ENCODE results near the gene LMO7. TPM values are rescaled to one million over a fixed set of nuclear protein-coding genes. Genes with fewer than 3 reads are reported as not detected.

LMO7 gene
- total RNA-seq, 1 experiment from 2014 or later, result 20.4 TPM

DNA sequence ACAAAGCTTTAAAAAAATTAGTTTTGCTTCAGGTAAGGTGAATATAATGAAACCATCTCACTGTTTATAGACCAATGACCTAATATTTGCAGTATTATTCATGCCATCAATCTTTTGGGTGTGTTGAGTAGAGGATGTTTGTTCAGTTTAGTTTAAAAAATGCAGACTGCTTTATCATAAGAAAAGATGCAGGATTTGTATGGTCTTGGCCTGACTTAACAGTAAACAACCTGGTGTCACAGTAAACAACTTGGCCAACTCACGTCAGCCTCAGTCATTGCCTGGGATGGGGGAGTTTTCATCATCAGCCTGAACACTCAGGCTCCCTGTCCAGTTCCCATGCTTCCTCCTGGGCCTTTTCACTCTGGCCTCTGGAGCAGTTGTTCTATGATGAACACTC, 55.1 kb downstream of the LMO7 start:
- Histone ChIP-seq H2AK5ac (ENCODE audit: insufficient read length, low read length) (no peak overlapping the region), H4K8ac (replicated peaks; ENCODE audit: insufficient read length, low read depth, low read length) (no peak overlapping the region), H3K79me2 (ENCODE audit: insufficient read depth, low read length) (no peaks in the 10 kb centered on the region), H3K14ac (ENCODE audit: insufficient read depth, low read length) (no peak overlapping the region), H3K4me2 (ENCODE audit: insufficient read depth, insufficient read length, low read length) (no peak overlapping the region), H3K79me1 (ENCODE audit: insufficient read depth, low read depth, low read length, poor library complexity, severe bottlenecking) (no peaks in the 10 kb centered on the region), H3K56ac (ENCODE audit: insufficient read length, low read depth, low read length) (no peak overlapping the region), H4K20me1 (ENCODE audit: control insufficient read depth, insufficient read depth, insufficient read length) (no peaks in the 10 kb centered on the region), H2BK120ac (ENCODE audit: low read depth, low read length, poor library complexity, severe bottlenecking) (no peak overlapping the region), H3T11ph (ENCODE audit: low read length) (no peak overlapping the region), H2BK12ac (ENCODE audit: insufficient read length, low read depth, low read length) (no peak overlapping the region), H2AFZ (ENCODE audit: low read length) (no peak overlapping the region), H3K27me3 (ENCODE audit: insufficient read depth, low read length) (no peaks in the 10 kb centered on the region), H3K23ac (ENCODE audit: insufficient read length, low read depth, low read length) (no peak overlapping the region), H4K91ac (ENCODE audit: insufficient read length, low read depth, low read length) (no peak overlapping the region), H3K4ac (ENCODE audit: low read depth, low read length) (no peak overlapping the region), H2BK15ac (ENCODE audit: low read depth, low read length) (no peak overlapping the region), H3K18ac (ENCODE audit: insufficient read length, low read depth, low read length) (no peak overlapping the region), H3K4me1 (ENCODE audit: insufficient read depth, low read length) (no peaks in the 10 kb centered on the region), H4K5ac (ENCODE audit: insufficient read length, low read depth, low read length) (no peak overlapping the region), H3K9me3 (ENCODE audit: control insufficient read depth, low read depth, low read length) (no peaks in the 10 kb centered on the region), H2BK5ac (ENCODE audit: insufficient read length, low read length) (no peak overlapping the region), H3K27ac (ENCODE audit: insufficient read length, low read depth, low read length) (no peak overlapping the region), H3K9ac (ENCODE audit: extremely low read depth, insufficient read length, low read length) (no peak overlapping the region), H3K23me2 (ENCODE audit: insufficient read length, low read depth, low read length, poor library complexity, severe bottlenecking) (no peaks in the 10 kb centered on the region), H2BK20ac (ENCODE audit: low read depth, low read length, poor library complexity, severe bottlenecking) (no peak overlapping the region)
- Mint-ChIP-seq H3K27ac (no peak overlapping the region), H3K9me3 (no peaks in the 10 kb centered on the region), H3K4me3 (no peak overlapping the region), H3K4me1 (peaks cover 9 to 19% of the 10 kb centered on the region in 2 experiments), H3K27me3 (ENCODE audit: low read depth) (no peaks in the 10 kb centered on the region), H3K36me3 (ENCODE audit: insufficient read depth in 1 of 3, low read depth in 3 of 3) (peaks cover 0 to 3% (median 0%) of the 10 kb centered on the region in 3 experiments; a peak in 2 of 7 replicates)
- no CpG with 5 or more reads among the region's 1 CpG for WGBS (ENCODE audit: extremely low coverage, insufficient read length, low lambda C conversion rate)
- TF ChIP-seq, protein P1, sequence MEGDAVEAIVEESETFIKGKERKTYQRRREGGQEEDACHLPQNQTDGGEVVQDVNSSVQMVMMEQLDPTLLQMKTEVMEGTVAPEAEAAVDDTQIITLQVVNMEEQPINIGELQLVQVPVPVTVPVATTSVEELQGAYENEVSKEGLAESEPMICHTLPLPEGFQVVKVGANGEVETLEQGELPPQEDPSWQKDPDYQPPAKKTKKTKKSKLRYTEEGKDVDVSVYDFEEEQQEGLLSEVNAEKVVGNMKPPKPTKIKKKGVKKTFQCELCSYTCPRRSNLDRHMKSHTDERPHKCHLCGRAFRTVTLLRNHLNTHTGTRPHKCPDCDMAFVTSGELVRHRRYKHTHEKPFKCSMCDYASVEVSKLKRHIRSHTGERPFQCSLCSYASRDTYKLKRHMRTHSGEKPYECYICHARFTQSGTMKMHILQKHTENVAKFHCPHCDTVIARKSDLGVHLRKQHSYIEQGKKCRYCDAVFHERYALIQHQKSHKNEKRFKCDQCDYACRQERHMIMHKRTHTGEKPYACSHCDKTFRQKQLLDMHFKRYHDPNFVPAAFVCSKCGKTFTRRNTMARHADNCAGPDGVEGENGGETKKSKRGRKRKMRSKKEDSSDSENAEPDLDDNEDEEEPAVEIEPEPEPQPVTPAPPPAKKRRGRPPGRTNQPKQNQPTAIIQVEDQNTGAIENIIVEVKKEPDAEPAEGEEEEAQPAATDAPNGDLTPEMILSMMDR (conservative IDR thresholded peaks at IDR 0.05), result no peak
- DNase-seq, result no peak
